ENCODE results near the gene HPCA.

The HPCA gene

DNA sequence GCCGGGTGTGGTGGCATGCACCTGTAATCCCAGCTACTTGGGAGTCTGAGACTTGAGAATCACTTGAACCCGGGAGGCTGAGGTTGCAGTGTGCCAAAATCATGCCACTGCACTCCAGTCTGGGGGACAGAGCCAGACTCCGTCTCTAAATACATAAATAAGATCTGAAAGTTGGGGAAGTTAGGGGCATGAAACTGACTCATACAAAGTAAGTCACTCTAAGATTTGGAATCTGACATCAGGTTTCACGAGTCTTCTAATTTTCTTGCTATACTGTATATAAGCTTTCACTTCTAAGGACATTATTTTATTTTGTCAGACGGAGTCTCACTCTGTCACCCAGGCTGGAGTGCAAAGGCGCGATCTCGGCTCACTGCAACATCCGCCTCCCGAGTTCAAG lies 48.2 kb downstream of the HPCA start:
- DNase-seq (ENCODE audit: low read depth), result no peak

DNA sequence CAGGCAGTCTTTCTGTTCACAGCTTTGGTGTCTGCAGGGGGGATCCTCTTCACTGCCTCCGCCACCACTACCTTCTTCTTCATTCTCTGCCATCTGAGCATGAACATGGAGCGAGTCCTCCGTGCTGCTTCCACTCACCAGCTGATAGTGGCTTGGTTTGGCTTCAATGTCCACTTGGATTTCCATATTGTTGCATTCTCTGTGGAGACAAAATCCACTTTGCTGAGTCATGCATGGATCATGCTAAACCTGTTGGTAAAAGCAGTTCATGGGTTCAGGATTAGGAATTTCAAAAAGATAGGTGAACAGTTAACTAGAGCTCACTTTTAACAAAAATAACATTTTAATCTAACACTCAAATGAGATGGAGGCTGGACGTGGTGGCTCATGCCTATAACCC lies 50.8 kb downstream of the HPCA start:
- DNase-seq (ENCODE audit: low read depth), result no peak

DNA sequence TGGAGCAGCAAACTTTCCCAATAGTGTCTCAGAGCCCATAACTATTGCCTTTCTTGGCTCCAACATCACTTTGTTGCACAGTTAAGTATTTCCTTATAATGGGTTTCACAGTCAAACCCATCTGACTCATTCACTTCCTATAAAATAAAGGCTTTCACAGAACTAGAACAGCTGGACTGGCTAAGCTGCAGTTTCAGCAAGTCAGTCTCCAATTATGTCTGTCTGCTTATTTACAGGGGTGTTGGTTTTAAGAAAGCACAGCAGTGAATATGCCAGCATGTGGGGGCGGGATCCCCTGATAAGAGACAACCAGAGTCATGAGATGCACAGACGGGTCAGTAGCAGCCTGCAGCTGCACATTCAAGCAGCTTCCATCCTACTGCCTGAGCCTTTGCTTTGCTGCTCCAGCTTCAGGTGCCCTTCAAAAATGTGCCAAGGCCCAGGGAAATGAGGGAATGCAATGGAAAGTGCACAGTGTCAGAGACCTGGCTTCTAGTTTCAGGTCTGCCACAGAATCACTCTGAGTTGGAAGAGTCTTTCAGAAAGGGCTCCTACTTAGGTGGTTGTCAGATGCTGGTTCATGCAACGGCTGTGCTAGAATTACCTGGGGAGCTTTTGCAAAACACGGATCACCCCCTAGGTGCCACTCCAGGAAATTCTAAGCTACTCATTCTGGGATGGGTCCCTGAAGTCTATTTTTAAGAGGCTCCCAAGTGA lies 53.5 kb downstream of the HPCA start:
- no peak for DNase-seq (ENCODE audit: low read depth)

DNA sequence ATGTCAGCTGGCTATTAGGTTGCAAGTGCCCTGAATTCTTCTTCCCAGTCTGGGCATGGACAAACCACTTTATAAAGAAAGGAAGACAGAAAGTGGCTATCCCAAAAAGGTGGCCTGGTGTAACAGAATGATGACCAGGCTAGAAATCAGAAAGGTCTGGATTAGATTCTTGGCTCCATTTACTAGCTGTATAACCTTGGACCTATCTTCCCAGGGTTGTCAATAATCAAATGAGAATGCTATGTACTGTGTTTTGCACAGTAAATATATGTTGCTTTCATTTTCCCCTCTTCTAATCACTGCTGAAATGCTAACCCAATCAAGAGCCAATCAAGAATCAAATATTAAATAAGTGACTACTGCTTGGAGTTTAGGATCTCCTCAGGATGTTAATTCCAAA lies 57.9 kb downstream of the HPCA start:
- DNase-seq (ENCODE audit: low read depth), result no peak
